DND-41 (cell line): ENCODE results near the gene PKNOX1.

ENCODE experiments used
- ATAC-seq: fragments of 200-7000 bp; cut with Tn5 transposase; 3 replicates; pipeline ENCODE4 v1.9.1; 2021; ENCODE audit warnings: low read depth; ENCODE audit not compliant: insufficient read depth
- DNase-seq: peaks from one replicate; pipeline ENCODE4 v3.0.0-alpha.2; 2020
- H2AFZ ChIP-seq: 2 replicates; pipeline ENCODE4 v1.6.0; 2012; ENCODE audit warnings: low read depth, low read length
- H3K27ac ChIP-seq: 2 replicates; pipeline ENCODE4 v1.5.1; 2012; ENCODE audit warnings: low read length, inconsistent platforms
- H3K27me3 ChIP-seq: fragments of 200-600 bp; sonication (generic); 2 replicates; pipeline ENCODE4 v1.6.0; 2012; ENCODE audit warnings: low read length, mild to moderate bottlenecking, inconsistent platforms; ENCODE audit not compliant: insufficient read depth, poor library complexity
- H3K36me3 ChIP-seq: 2 replicates; pipeline ENCODE4 v1.5.1; 2012; ENCODE audit warnings: low read length, inconsistent platforms; ENCODE audit not compliant: insufficient read depth
- H3K4me1 ChIP-seq: 2 replicates; pipeline ENCODE4 v1.5.1; 2012; ENCODE audit warnings: mild to moderate bottlenecking, low read length; ENCODE audit not compliant: insufficient read depth
- H3K4me2 ChIP-seq: 2 replicates; pipeline ENCODE4 v1.6.0; 2012; ENCODE audit warnings: mild to moderate bottlenecking, moderate library complexity, low read length, inconsistent platforms; ENCODE audit not compliant: insufficient read depth
- H3K4me3 ChIP-seq, 2 experiments: fragments of 200-600 bp in 1 of 2; shearing (Covaris generic) in 1 of 2; 2 replicates each; pipeline ENCODE4 v1.5.1; 2012 to 2016; ENCODE audit warnings: inconsistent platforms in 2 of 2, low read length in 2 of 2, mild to moderate bottlenecking in 2 of 2, low read depth in 1 of 2, moderate library complexity in 1 of 2
- H3K79me2 ChIP-seq: 2 replicates; pipeline ENCODE4 v1.6.0; 2012; ENCODE audit warnings: low read length, inconsistent platforms; ENCODE audit not compliant: insufficient read depth
- H3K9ac ChIP-seq: 2 replicates; pipeline ENCODE4 v1.6.0; 2012; ENCODE audit warnings: low read depth, mild to moderate bottlenecking, inconsistent platforms, low read length, moderate library complexity
- H3K9me3 ChIP-seq: 2 replicates; pipeline ENCODE4 v1.5.1; 2012; ENCODE audit warnings: low read length, moderate library complexity, mild to moderate bottlenecking, inconsistent platforms; ENCODE audit not compliant: insufficient read depth, severe bottlenecking
- H4K20me1 ChIP-seq: 2 replicates; pipeline ENCODE4 v1.6.0; 2012; ENCODE audit warnings: low read length; ENCODE audit not compliant: insufficient read depth
- CTCF ChIP-seq: IDR thresholded peaks from 2 replicates; pipeline ENCODE4 v1.5.1; 2012; ENCODE audit warnings: borderline replicate concordance, low read length, moderate library complexity, mild to moderate bottlenecking; ENCODE audit not compliant: poor library complexity, severe bottlenecking; ENCODE audit errors: extremely low read depth
- EZH2 ChIP-seq: IDR thresholded peaks from 3 replicates; pipeline ENCODE4 v1.6.1; 2012; ENCODE audit warnings: borderline replicate concordance, low read depth, mild to moderate bottlenecking, moderate library complexity, low read length, inconsistent platforms; ENCODE audit not compliant: severe bottlenecking

PKNOX1 gene

GRCh38 chr21:43006874-43007208 is 32.5 kb downstream of the PKNOX1 start:
- H4K20me1 ChIP-seq, result peaks cover 5% of the 10 kb centered on the region; the same call in 1 of the 2 replicates
- DNase-seq (no peak), ATAC-seq (no peak)
- no peaks in the 10 kb centered on the region for H3K27me3 ChIP-seq
- TF ChIP-seq EZH2 (no peak), CTCF (no peak)
- H3K9me3 ChIP-seq, result no peaks in the 10 kb centered on the region
- H3K4me3 ChIP-seq, result no peak overlapping the region
- no peak overlapping the region for H3K4me2 ChIP-seq
- no peak overlapping the region for H3K9ac ChIP-seq
- no peak overlapping the region for H2AFZ ChIP-seq
- no peak overlapping the region for H3K27ac ChIP-seq
- peaks cover 9% of the 10 kb centered on the region for H3K79me2 ChIP-seq
- H3K36me3 ChIP-seq, result peaks cover 55% of the 10 kb centered on the region
- H3K4me1 ChIP-seq, result no peaks in the 10 kb centered on the region

GRCh38 chr21:43012596-43012995 is 38.2 kb downstream of the PKNOX1 start:
- Histone ChIP-seq H3K4me2 (no peak overlapping the region), H3K79me2 (no peaks in the 10 kb centered on the region), H3K9me3 (no peaks in the 10 kb centered on the region), H3K36me3 (peaks cover 63% of the 10 kb centered on the region), H3K4me3 (no peak overlapping the region), H2AFZ (no peak overlapping the region), H4K20me1 (no peaks in the 10 kb centered on the region), H3K27me3 (no peaks in the 10 kb centered on the region), H3K27ac (no peak overlapping the region), H3K4me1 (no peaks in the 10 kb centered on the region), H3K9ac (no peak overlapping the region)
- ATAC-seq (no peak), DNase-seq (no peak)
- TF ChIP-seq EZH2 (no peak), CTCF (no peak)

- Histone ChIP-seq H3K9ac (no peak overlapping the region), H3K36me3 (peaks cover 66% of the 10 kb centered on the region), H2AFZ (no peak overlapping the region), H3K9me3 (no peaks in the 10 kb centered on the region), H3K4me2 (no peak overlapping the region), H3K4me3 (no peak overlapping the region), H3K4me1 (no peaks in the 10 kb centered on the region), H4K20me1 (no peaks in the 10 kb centered on the region), H3K27me3 (no peaks in the 10 kb centered on the region), H3K27ac (no peak overlapping the region), H3K79me2 (no peaks in the 10 kb centered on the region)
- DNase-seq, result no peak
- no peak for ATAC-seq
- no peak for TF ChIP-seq EZH2
These were observed 41.7 kb downstream of the PKNOX1 start for GRCh38 chr21:43015906-43016540.

- no peaks in the 10 kb centered on the region for H3K4me1 ChIP-seq
These were observed 42.4 kb downstream of the PKNOX1 start for GRCh38 chr21:43016728-43017127.

More at GRCh38 chr21:43016728-43017127, 42.4 kb downstream of the PKNOX1 start:
- Histone ChIP-seq H3K9ac (no peak overlapping the region), H3K27me3 (no peaks in the 10 kb centered on the region), H3K36me3 (peaks cover 67% of the 10 kb centered on the region), H3K9me3 (no peaks in the 10 kb centered on the region), H3K79me2 (no peaks in the 10 kb centered on the region), H3K27ac (no peak overlapping the region), H3K4me2 (no peak overlapping the region), H4K20me1 (no peaks in the 10 kb centered on the region), H2AFZ (no peak overlapping the region), H3K4me3 (no peak overlapping the region)
- ATAC-seq, result no peak
- no peak for TF ChIP-seq CTCF
- TF ChIP-seq EZH2, result no peak
- DNase-seq, result no peak
